HG02798 (cell line): ENCODE results near the gene NEGR1.
A peak's percentile ranks its signal among the peaks of the same experiment; 100 is the strongest.

Source experiments
- ATAC-seq: cut with Tn5 transposase; IDR thresholded peaks from one replicate; pipeline ENCODE4 v1.9.1; 2021; ENCODE audit warnings: mild to moderate bottlenecking; ENCODE audit not compliant: unreplicated experiment, poor library complexity

The NEGR1 gene

GRCh38 chr1:71804140-71804539 is 478.2 kb downstream of the NEGR1 start:
- no peak for ATAC-seq

GRCh38 chr1:71796006-71796405 is 486.3 kb downstream of the NEGR1 start:
- ATAC-seq = no peak

- ATAC-seq = no peak
Observed at GRCh38 chr1:71792264-71792663, 490.1 kb downstream of the NEGR1 start.

GRCh38 chr1:71788113-71788512 is 494.2 kb downstream of the NEGR1 start:
- ATAC-seq = no peak

- ATAC-seq = no peak
Observed at GRCh38 chr1:71787699-71788098, 494.6 kb downstream of the NEGR1 start.

GRCh38 chr1:71786218-71786617 is 496.1 kb downstream of the NEGR1 start:
- no peak for ATAC-seq

GRCh38 chr1:71785450-71785849 is 496.9 kb downstream of the NEGR1 start:
- ATAC-seq = no peak

- ATAC-seq = no peak
Observed at GRCh38 chr1:71785000-71785399, 497.3 kb downstream of the NEGR1 start.

GRCh38 chr1:71784241-71784640 is 498.1 kb downstream of the NEGR1 start:
- no peak for ATAC-seq

GRCh38 chr1:71783071-71783470 is 499.3 kb downstream of the NEGR1 start:
- no peak for ATAC-seq

- ATAC-seq = no peak
Observed at GRCh38 chr1:71781450-71781849, 500.9 kb downstream of the NEGR1 start.

GRCh38 chr1:71780681-71781080 is 501.7 kb downstream of the NEGR1 start:
- peak; percentile 74 for ATAC-seq

GRCh38 chr1:71778940-71779339 is 503.4 kb downstream of the NEGR1 start:
- ATAC-seq = no peak

GRCh38 chr1:71777094-71777493 is 505.2 kb downstream of the NEGR1 start:
- no peak for ATAC-seq

GRCh38 chr1:71774705-71775104 is 507.6 kb downstream of the NEGR1 start:
- no peak for ATAC-seq

- no peak for ATAC-seq
Observed at GRCh38 chr1:71770121-71770520, 512.2 kb downstream of the NEGR1 start.

- ATAC-seq = no peak
Observed at GRCh38 chr1:71766748-71767147, 515.6 kb downstream of the NEGR1 start.

GRCh38 chr1:71762514-71763255 is 519.7 kb downstream of the NEGR1 start:
- ATAC-seq = no peak

GRCh38 chr1:71755441-71755840 is 526.9 kb downstream of the NEGR1 start:
- ATAC-seq = no peak

GRCh38 chr1:71753746-71754145 is 528.6 kb downstream of the NEGR1 start:
- ATAC-seq = no peak

GRCh38 chr1:71745326-71745725 is 537.0 kb downstream of the NEGR1 start:
- no peak for ATAC-seq

GRCh38 chr1:71743862-71744261 is 538.5 kb downstream of the NEGR1 start:
- ATAC-seq = no peak
